MCF 10A (cell line): ENCODE data around the gene RAB36. TPM values are rescaled to one million over a fixed set of nuclear protein-coding genes. Genes with fewer than 3 reads are reported as not detected.

Experiments used
- BruUV-seq: library from RNA; stranded (reverse); fragments of 400-500 nt; replicated peaks from 2 replicates; lab custom pipeline; 2021; lab: Mats Ljungman, UMichigan
- CTCF ChIA-PET: fragments of 300-600 bp; sonication (Branson Sonifier 250); formaldehyde crosslinking; extraction: SDS; loops from one replicate; lab custom pipeline; 2021; ENCODE audit warnings: antibody characterized with exemption, inconsistent platforms; lab: Yijun Ruan, JAX
- POLR2A ChIA-PET: fragments of 300-600, 350-650 bp; sonication (Branson Sonifier 250); formaldehyde crosslinking; extraction: SDS; loops from one replicate; lab custom pipeline; 2020; ENCODE audit warnings: antibody characterized with exemption, inconsistent platforms; lab: Yijun Ruan, JAX
- DNase-seq: peaks from one replicate; pipeline ENCODE4 v3.0.0-alpha.2; 2018; ENCODE audit not compliant: unreplicated experiment
- H3K27ac Mint-ChIP-seq: one replicate; pipeline ENCODE4 v1.8.0; 2022; ENCODE audit warnings: mild to moderate bottlenecking, low read depth, mixed read lengths; ENCODE audit not compliant: unreplicated experiment
- H3K27me3 Mint-ChIP-seq: one replicate; pipeline ENCODE4 v1.8.0; 2022; ENCODE audit warnings: mixed read lengths; ENCODE audit not compliant: insufficient read depth, unreplicated experiment
- H3K36me3 Mint-ChIP-seq: one replicate; pipeline ENCODE4 v1.8.0; 2022; ENCODE audit warnings: mild to moderate bottlenecking, moderate library complexity, mixed read lengths; ENCODE audit not compliant: insufficient read depth, unreplicated experiment
- H3K4me1 Mint-ChIP-seq: one replicate; pipeline ENCODE4 v1.8.0; 2022; ENCODE audit warnings: mixed read lengths; ENCODE audit not compliant: insufficient read depth, unreplicated experiment
- H3K4me3 Mint-ChIP-seq: one replicate; pipeline ENCODE4 v1.8.0; 2022; ENCODE audit warnings: mild to moderate bottlenecking, moderate library complexity, mixed read lengths; ENCODE audit not compliant: unreplicated experiment
- H3K9me3 Mint-ChIP-seq: one replicate; pipeline ENCODE4 v1.8.0; 2022; ENCODE audit warnings: mixed read lengths; ENCODE audit not compliant: unreplicated experiment
- CTCF ChIP-seq: fragments of 200-600 bp; IDR thresholded peaks from one replicate; pipeline ENCODE4 v1.8.0; 2022; ENCODE audit warnings: antibody characterized with exemption, mild to moderate bottlenecking; ENCODE audit not compliant: unreplicated experiment
- intact Hi-C: fragments of 100-400 bp; cut with micrococcal nuclease; formaldehyde crosslinking; loops from 2 replicates; pipeline ENCODE4 v1.14.1; 2022
- total RNA-seq: library from RNA; stranded (reverse); gene quantifications from 2 replicates; pipeline ENCODE4 v1.2.3, GENCODE V29; 2022

RAB36 gene
- total RNA-seq, 1 experiment from 2014 or later, result 8.5 TPM

GRCh38 chr22:23098230-23098705 lies 47.0 kb upstream of the RAB36 start:
- CTCF ChIA-PET, result no interaction called here
- no peak overlapping the region for H3K27ac Mint-ChIP-seq
- DNase-seq, result no peak
- no peak overlapping the region for H3K4me3 Mint-ChIP-seq
- POLR2A ChIA-PET, result no interaction called here
- H3K36me3 Mint-ChIP-seq, result no peaks in the 10 kb centered on the region
- TF ChIP-seq CTCF, result no peak
- no TSS peak for BruUV-seq
- intact Hi-C loops, result no loop called here
- no peaks in the 10 kb centered on the region for H3K27me3 Mint-ChIP-seq
- H3K4me1 Mint-ChIP-seq, result no peaks in the 10 kb centered on the region
- no peaks in the 10 kb centered on the region for H3K9me3 Mint-ChIP-seq

GRCh38 chr22:23098718-23099530 lies 46.4 kb upstream of the RAB36 start:
- H3K4me3 Mint-ChIP-seq, result no peak overlapping the region
- no peak overlapping the region for H3K27ac Mint-ChIP-seq
- no TSS peak for BruUV-seq
- intact Hi-C loops, result no loop called here
- H3K4me1 Mint-ChIP-seq, result no peaks in the 10 kb centered on the region
- ChIA-PET CTCF (interaction anchor here (0.7 kb wide), 1 partner anchor 183 kb away, joined by 5 read pairs; no protein-coding TSS in a partner anchor), POLR2A (no interaction called here)
- DNase-seq, result no peak
- TF ChIP-seq CTCF, result no peak
- no peaks in the 10 kb centered on the region for H3K36me3 Mint-ChIP-seq
- H3K9me3 Mint-ChIP-seq, result no peaks in the 10 kb centered on the region
- no peaks in the 10 kb centered on the region for H3K27me3 Mint-ChIP-seq

GRCh38 chr22:23099531-23099804 lies 45.8 kb upstream of the RAB36 start:
- CTCF ChIA-PET, result interaction anchor here (0.7 to 0.9 kb wide), 2 partner anchors 157 to 182 kb away, joined by 5 read pairs; no protein-coding TSS in a partner anchor
- H3K27me3 Mint-ChIP-seq, result no peaks in the 10 kb centered on the region
- no peak for DNase-seq
- intact Hi-C loops, result no loop called here
- no TSS peak for BruUV-seq
- no peaks in the 10 kb centered on the region for H3K36me3 Mint-ChIP-seq
- no peaks in the 10 kb centered on the region for H3K9me3 Mint-ChIP-seq
- POLR2A ChIA-PET, result no interaction called here
- TF ChIP-seq CTCF, result no peak
- H3K4me1 Mint-ChIP-seq, result no peaks in the 10 kb centered on the region
- H3K27ac Mint-ChIP-seq, result no peak overlapping the region
- H3K4me3 Mint-ChIP-seq, result no peak overlapping the region

- no peaks in the 10 kb centered on the region for H3K36me3 Mint-ChIP-seq
- no peak overlapping the region for H3K4me3 Mint-ChIP-seq
- no peaks in the 10 kb centered on the region for H3K9me3 Mint-ChIP-seq
- no peak for TF ChIP-seq CTCF
- no TSS peak for BruUV-seq
- no peaks in the 10 kb centered on the region for H3K4me1 Mint-ChIP-seq
- intact Hi-C loops, result no loop called here
- ChIA-PET CTCF (interaction anchor here (0.6 to 1.0 kb wide), 3 partner anchors 141 to 253 kb away, joined by 3 to 5 read pairs (median 5); no protein-coding TSS in a partner anchor), POLR2A (no interaction called here)
- no peaks in the 10 kb centered on the region for H3K27me3 Mint-ChIP-seq
- H3K27ac Mint-ChIP-seq, result no peak overlapping the region
- no peak for DNase-seq
Measured at GRCh38 chr22:23100124-23100801, 45.0 kb upstream of the RAB36 start.
